ENCODE measurements around the gene NUTF2.

NUTF2 gene

GRCh38 chr16:67884684-67885083 lies 38.0 kb downstream of the NUTF2 start, which contains the start of gene NRN1L:
Gene NRN1L, plus strand, starts transcription at chr16:67884885. Its CDS starts 19 bp downstream, at chr16:67884904.
- H3K9me2 ChIP-seq (ENCODE audit: low read depth, low read length), result no peaks in the 10 kb centered on the region
- H3K4me2 ChIP-seq (ENCODE audit: low read length), result no peak within 1 kb of the TSS
- H3K9ac ChIP-seq (ENCODE audit: low read length), result no peak within 1 kb of the TSS
- H2AFZ ChIP-seq (ENCODE audit: low read length), result no peak within 1 kb of the TSS
- peaks cover 68% of the 10 kb centered on the region for H3K36me3 ChIP-seq (ENCODE audit: insufficient read depth, low read length)
- no peak within 1 kb of the TSS for H3K27ac ChIP-seq (ENCODE audit: low read depth, low read length, poor library complexity, severe bottlenecking)
- H3K9me3 ChIP-seq (ENCODE audit: low read length), result no peaks in the 10 kb centered on the region
- no peak within 1 kb of the TSS for H3K4me3 ChIP-seq (ENCODE audit: low read depth, low read length, poor library complexity, severe bottlenecking)
- H3F3A ChIP-seq (ENCODE audit: insufficient read depth, low read length), result no peaks in the 10 kb centered on the region
- no peaks in the 10 kb centered on the region for H4K20me1 ChIP-seq (ENCODE audit: insufficient read depth, low read length)
- H3K79me2 ChIP-seq (ENCODE audit: insufficient read depth, low read length), result no peaks in the 10 kb centered on the region
- no peaks in the 10 kb centered on the region for H3K27me3 ChIP-seq (ENCODE audit: insufficient read depth, low read length)
- TF ChIP-seq CTCF (IDR thresholded peaks at IDR 0.05; ENCODE audit: low read length) (no peak), EZH2 (IDR thresholded peaks at IDR 0.05; ENCODE audit: borderline replicate concordance, low read length) (no peak)
- no peaks in the 10 kb centered on the region for H3K4me1 ChIP-seq (ENCODE audit: insufficient read depth, low read length, severe bottlenecking)

GRCh38 chr16:67885545-67885944 lies 38.8 kb downstream of the NUTF2 start:
- H3K4me2 ChIP-seq (ENCODE audit: low read length), result no peak overlapping the region
- H3K36me3 ChIP-seq (ENCODE audit: insufficient read depth, low read length), result peaks cover 60% of the 10 kb centered on the region
- no peaks in the 10 kb centered on the region for H3K27me3 ChIP-seq (ENCODE audit: insufficient read depth, low read length)
- no peak for TF ChIP-seq EZH2 (IDR thresholded peaks at IDR 0.05; ENCODE audit: borderline replicate concordance, low read length)
- no peak for TF ChIP-seq CTCF (IDR thresholded peaks at IDR 0.05; ENCODE audit: low read length)
- H3K79me2 ChIP-seq (ENCODE audit: insufficient read depth, low read length), result no peaks in the 10 kb centered on the region
- no peaks in the 10 kb centered on the region for H3F3A ChIP-seq (ENCODE audit: insufficient read depth, low read length)
- H3K9me3 ChIP-seq (ENCODE audit: low read length), result no peaks in the 10 kb centered on the region
- H3K4me3 ChIP-seq (ENCODE audit: low read depth, low read length, poor library complexity, severe bottlenecking), result no peak overlapping the region
- H3K9me2 ChIP-seq (ENCODE audit: low read depth, low read length), result no peaks in the 10 kb centered on the region
- no peak overlapping the region for H3K27ac ChIP-seq (ENCODE audit: low read depth, low read length, poor library complexity, severe bottlenecking)
- H2AFZ ChIP-seq (ENCODE audit: low read length), result no peak overlapping the region
- H4K20me1 ChIP-seq (ENCODE audit: insufficient read depth, low read length), result no peaks in the 10 kb centered on the region
- no peak overlapping the region for H3K9ac ChIP-seq (ENCODE audit: low read length)
- no peaks in the 10 kb centered on the region for H3K4me1 ChIP-seq (ENCODE audit: insufficient read depth, low read length, severe bottlenecking)

- peaks cover 55% of the 10 kb centered on the region for H3K36me3 ChIP-seq (ENCODE audit: insufficient read depth, low read length)
- H3K4me3 ChIP-seq (ENCODE audit: low read depth, low read length, poor library complexity, severe bottlenecking), result no peak overlapping the region
- no peaks in the 10 kb centered on the region for H3F3A ChIP-seq (ENCODE audit: insufficient read depth, low read length)
- no peaks in the 10 kb centered on the region for H3K9me2 ChIP-seq (ENCODE audit: low read depth, low read length)
- no peak overlapping the region for H3K9ac ChIP-seq (ENCODE audit: low read length)
- no peaks in the 10 kb centered on the region for H3K79me2 ChIP-seq (ENCODE audit: insufficient read depth, low read length)
- TF ChIP-seq CTCF (IDR thresholded peaks at IDR 0.05; ENCODE audit: low read length) (no peak), EZH2 (IDR thresholded peaks at IDR 0.05; ENCODE audit: borderline replicate concordance, low read length) (no peak)
- H2AFZ ChIP-seq (ENCODE audit: low read length), result no peak overlapping the region
- no peaks in the 10 kb centered on the region for H4K20me1 ChIP-seq (ENCODE audit: insufficient read depth, low read length)
- no peak overlapping the region for H3K4me2 ChIP-seq (ENCODE audit: low read length)
- H3K4me1 ChIP-seq (ENCODE audit: insufficient read depth, low read length, severe bottlenecking), result no peaks in the 10 kb centered on the region
- H3K9me3 ChIP-seq (ENCODE audit: low read length), result no peaks in the 10 kb centered on the region
- H3K27ac ChIP-seq (ENCODE audit: low read depth, low read length, poor library complexity, severe bottlenecking), result no peak overlapping the region
- H3K27me3 ChIP-seq (ENCODE audit: insufficient read depth, low read length), result no peaks in the 10 kb centered on the region
Observed at GRCh38 chr16:67885976-67886375, 39.2 kb downstream of the NUTF2 start.

Data from OCI-LY1 (cell line).